Stimulated activated CD4-positive, alpha-beta T cell treated with anti-CD3 and anti-CD28 coated beads, Interleukin-4, amount 100 ng/mL, for 4 hours (primary cell): ENCODE data around the gene PAQR8.

Source experiments
- DNase-seq, 2 experiments: peaks; one replicate each; pipeline ENCODE4 v3.0.0-alpha.2; 2020

Gene PAQR8

DNA sequence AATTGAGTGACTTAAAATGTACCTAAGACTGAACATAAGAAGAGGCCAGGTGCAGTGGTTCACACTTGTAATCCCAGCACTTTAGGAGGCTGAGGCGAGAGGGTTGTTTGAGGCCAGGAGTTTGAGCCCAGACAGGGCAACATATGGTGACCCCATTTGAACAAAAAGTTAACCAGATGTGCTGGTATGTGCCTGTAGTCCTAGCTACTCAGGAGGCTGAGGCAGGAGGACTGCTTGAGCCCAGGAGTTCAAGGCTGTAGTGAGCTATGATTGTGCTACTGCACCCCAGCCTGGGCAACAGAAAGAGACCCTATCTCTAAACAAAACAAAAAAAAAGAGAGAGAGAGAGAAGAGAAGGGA, 10.1 kb upstream of the PAQR8 start:
- no peak for DNase-seq

DNA sequence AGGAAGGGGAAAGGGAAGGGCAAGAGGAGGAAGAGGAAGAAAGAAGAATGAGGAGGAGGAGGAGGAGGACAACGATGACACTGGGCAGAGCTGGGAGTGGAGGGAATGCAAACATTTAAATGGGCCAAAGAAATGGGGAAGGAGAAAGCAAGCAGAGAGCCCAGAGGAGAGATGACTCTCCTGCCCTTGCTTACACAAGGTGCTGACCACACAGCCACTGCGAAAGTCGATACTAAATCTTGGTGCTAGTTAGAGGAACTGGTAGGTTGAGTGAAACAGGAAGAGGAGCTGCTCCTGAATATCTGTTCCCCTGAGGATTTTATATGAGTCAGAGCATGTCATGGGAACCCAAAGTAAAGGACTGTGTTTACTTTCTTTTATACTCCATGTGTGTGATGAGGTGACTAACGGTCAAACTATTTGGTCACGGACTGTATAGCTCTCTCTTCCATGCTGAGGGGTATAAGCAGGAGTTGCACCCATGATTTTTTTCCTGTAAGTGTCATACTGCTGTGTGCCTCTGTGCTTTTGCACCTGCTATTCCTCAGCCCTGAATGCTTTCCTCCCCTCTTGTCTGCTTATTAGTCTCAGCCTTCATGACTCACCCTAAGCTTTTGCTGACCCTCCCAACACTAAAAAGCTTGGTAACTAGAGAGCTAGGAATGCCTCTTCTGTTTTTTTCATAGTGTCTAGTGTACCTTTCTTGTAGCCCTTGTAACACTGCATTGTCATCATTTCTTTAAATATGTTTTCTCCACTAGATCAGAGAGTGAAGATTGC, 9.5 kb upstream of the PAQR8 start:
- no peak for DNase-seq

DNA sequence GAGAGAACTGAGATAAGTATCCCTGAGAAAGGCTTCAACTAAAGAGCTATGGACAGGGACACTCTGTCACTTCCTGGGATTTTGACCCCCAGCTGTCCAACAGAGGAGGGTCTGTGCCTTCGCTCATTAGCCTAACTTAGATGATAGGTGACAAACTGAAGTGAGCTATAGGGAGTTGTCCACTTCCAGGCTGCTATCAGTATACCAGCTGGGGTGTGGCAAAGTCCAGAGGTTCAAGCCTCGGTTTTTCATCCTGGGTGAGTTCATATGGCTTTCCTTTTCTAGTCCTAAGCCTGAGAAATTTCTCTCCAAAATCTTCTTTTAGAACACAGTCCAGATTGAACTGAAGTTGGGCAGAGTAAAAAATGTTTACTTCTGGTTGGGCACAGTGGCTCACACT, 5.9 kb upstream of the PAQR8 start:
- DNase-seq, result no peak

DNA sequence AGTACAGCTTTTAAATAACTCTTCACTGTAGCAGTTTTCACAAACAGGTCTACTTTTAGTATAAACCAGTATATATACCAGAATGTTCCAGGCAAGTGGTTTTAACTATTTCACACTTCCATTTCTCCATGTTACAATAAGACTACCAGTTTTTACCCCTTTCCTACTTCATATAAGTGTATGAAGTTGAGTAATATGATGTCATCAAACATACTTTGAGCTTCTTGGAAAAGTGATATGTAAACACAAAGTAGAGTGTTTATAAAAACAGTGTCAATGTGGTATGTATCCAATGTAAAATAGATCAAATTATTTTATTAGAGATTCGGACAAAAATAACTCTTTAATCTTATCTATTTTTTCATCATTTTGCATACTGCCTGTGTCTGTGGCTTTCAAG, 2.5 kb upstream of the PAQR8 start:
- DNase-seq, result no peak

DNA sequence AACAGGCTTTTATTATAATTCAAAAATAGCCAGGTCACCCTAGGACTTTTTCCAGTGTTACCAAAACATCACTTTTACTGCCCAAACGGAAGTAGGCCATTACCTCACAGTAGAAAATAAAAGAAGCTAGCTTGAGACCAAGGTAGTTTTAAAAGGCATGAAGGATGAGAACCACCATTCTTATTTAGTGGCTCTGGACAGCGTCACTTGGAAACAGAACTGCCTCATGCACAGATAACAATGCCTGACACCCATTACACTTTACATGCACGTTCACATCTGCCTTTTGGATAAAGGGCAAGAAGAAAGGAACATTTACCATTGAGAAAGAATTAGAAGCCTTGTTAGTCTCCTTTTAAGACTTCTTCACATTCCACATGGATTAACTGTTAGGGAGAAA, 1.9 kb upstream of the PAQR8 start:
- no peak for DNase-seq

DNA sequence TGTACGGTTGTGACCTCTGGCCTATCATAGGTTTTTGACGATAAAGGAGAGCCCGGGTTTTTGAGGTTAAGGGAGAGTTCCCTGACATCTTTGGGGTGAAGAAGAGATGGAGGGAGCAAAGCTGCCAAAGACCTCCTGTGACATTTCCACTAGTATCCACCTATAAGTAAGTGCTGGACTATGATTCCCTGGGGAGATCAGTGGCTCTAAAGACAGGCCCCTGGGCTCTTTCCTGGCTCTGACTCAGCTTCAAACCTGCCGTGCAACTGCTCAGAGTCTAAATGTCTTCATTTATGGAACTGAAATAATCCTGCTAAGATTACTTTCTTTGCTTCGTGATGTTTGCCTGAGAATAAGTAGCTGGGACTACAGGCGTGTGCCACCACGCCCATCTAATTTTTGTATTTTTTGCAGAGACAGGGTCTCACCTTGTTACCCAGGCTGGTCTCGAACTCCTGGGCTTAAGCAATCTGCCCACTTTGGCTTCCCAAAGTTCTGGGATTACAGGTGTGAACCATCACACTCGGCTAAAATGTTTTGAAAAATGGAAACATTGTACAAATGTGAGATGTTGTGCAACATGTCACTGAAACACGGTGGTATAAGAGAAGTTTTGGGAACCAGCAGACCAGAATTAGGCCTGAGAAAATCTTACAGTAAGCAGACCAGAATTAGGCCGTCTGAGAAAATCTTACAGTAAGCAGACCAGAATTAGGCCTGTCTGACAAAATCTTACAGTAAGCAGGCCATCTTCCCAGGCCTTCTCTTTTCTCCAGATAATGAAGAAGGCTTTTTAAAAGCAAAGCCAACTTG, 1.1 kb upstream of the PAQR8 start:
- DNase-seq, result no peak

DNA sequence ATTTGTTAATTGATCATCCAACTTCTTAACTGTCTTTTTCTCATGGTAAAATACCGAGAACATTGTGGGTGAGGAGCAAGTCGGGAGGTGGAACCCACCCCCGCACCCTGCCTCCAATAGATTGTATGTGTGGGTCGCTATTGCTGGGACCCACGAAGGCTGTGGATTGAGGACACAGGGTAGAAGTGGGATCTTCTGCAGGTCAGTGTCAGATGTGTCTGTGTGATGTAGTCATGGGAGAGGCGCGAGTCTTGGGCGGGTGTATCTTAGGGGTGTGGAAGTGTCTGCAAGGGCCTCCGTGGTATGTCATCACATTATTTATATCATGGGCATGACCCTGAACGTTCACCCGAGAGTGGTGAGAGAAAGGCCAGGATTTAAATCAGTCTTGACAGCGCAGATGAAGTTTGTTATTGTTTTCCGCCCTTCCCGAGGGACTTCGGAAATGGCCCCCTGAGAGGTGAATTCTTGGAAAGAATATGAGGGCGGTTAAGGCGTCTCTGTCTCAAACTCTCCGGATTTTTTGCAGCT, 472 bp upstream of the PAQR8 start:
- peak in 1 of 2 experiments; percentile 14 for DNase-seq

DNA sequence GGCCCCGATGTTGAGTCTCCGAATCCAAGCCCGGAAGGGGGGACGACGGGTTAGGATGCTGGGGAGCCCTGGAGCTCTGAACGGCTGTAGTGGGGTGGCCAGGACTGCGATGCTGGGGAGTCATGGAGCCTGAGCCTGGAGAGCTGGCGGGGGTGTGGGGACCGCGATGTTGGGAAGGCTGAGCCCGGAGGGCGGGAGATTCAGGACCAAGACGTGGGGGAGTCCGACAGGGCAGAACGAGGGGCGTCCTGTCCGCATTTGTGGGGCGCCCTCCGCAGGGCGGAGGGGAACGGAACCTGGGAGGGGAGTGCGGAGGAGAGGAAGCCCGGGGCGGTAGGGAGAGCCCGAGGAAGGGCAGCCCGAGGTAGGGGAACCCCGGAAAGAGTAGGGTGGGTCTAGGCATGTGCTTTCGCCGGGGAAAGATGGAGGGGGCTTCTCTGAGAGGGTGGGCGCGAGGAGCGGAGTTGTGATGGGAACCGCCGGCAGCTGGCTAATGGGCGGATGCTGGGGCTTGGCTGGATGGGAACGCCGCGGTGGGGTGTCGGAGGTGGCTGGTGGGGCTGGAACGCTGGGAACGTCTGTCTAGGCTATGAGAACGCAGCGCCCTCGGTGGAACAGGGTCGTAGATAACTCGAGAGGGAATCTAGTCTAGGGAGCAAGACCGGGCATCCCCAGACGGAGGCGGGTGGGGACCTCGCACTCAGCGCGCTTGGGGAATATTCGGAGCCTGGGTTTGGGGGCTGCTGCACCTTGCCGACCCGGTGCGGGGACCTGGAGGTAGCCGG, 684 bp downstream of the PAQR8 start:
- DNase-seq, result peak; percentile 35 to 41

DNA sequence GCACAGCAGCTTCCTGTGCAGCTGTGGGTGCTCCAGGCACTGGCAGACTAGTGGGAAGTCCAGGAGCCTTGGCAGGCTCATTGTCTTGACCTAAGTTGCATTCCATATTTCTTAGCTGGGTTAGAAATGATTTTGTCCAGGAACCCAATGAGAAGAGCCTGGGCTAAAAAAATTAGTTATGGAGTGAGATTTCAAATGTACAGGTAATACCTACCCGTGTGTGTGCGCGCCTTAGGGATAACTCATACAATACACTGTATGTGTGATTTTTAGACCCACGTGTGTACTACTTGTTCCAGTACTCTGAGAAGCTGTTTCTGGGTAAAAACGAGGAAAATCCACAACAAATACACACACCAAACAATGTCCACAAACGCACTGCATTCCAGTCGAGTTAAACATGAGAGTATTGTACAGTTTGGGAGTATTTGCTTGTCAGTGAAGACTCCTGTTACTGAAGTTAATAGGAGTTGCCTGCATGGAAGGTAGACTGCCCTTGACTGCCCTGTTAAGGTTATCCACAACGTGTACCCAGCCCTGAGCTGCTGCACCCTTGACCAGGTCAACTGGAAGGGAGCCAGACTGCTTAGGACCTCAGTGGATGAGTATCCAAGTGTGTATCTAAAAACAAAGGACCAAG, 1.4 kb downstream of the PAQR8 start:
- DNase-seq, result no peak

DNA sequence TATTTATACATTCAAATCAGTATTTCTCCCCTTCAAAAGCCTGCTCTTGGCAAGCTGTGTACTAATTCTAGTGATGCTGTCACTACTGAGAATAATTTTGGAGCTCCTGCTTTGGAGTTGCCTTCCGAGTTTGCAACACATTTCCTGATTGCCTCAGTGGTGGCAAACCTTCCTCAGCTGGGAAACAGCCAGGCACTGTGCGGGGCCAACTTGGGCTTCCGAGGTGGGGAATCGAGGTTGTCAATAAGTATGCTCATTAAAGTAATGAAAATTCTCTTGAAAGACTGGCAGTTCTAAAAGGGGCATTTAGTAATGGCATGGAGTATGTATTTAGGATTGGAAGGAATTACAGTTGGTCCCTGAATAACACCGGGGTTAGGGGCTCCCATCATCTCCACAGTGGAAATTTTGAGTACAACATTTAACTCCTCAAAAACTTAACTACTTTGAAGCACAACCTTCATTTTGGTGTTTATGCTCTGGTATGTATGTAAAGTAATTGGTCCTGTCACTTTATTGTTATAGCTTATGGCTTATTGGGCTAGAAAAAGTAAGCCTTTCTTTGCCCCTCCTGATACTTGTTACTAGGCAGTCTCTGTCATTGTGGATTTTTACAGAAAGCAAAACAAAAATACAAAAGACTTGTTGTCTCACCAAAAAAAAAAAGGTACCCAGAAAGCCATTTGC, 2.7 kb downstream of the PAQR8 start:
- no peak for DNase-seq

DNA sequence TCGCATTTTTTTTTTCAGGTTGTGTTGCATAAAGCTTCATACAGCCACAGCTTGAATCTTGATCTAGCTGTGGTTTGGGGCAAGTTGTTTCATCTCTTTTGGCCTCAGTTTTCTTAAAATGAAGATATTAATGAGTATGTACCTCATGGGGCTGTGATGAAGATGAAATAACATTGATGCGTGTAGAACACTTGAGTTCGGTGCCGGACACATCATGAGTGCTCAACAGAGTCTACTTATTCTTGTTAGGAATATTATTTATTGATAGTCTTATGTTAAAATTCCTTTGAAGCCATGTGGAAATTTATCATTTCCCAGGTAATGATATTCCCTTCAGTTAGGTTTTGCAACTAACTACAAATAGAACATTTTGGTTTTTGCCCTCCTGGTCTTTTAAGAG, 3.4 kb downstream of the PAQR8 start:
- DNase-seq, result no peak

DNA sequence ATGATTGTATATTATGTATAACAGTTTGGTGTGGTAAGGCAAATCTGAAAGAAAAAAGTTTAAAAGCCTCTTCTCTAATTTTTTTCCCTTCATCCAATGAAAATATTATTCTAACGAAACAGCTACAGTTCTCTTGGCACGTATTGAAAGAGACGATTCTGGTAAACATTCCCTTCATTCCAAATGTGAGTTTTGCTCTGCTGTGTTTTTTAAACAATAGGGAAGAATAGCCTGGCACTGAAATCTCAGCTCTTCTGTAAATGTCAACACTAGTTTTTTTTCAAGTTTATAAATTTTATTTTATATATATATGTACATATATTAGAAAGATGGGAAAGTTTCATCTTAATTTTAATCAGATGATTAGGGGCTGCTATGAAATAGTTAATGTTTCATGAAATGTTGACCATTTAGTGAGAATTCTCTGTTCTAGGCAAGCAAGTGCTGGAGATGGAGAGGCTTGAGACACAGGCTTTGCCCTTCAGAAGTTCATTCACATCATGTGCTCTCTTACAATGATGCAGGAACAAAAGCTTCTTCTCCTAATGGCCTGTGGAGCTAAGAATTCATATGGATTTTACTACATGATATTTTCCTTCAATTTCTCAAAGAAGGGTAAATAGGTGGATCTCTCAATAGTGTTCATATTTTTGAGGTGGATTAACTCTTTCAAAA, 4.1 kb downstream of the PAQR8 start:
- DNase-seq, result no peak

DNA sequence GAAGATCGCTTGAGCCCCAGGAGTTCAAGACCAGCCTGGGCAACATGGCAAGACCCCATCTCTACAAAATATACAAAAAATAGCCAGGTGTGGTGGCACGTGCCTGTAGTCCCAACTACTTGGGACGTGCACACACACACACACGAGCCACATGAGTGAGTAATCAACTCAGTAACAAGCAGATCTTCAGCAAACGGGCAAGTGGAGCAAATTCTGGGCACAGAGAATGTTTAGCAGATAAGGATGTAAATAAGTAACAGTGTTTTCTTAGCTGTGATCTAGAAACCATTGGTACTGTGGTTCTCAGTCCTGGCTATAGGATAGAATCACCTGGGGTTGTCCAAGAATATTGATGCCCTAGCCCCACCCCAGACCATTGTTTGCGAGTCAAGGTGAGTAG, 6.1 kb downstream of the PAQR8 start:
- DNase-seq, result no peak

DNA sequence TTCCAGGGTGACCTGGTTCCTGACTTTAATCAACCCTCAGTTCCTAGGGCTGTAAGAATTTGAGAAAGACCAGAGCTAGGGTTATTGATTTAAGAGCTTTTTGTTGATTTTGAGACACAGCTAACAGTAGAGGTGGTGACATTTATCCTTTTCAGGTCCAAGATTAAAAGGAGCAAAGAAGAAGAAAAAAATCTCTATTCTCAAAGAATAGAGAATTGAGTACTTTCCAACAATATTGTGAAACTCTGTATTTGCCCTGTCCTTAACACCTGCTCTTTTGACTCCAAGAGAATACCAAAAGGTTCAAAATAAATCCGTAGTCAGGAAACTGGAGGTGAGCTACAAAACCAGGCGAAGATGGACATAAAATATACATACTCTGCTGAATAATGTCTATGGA, 7.3 kb downstream of the PAQR8 start:
- DNase-seq, result no peak

DNA sequence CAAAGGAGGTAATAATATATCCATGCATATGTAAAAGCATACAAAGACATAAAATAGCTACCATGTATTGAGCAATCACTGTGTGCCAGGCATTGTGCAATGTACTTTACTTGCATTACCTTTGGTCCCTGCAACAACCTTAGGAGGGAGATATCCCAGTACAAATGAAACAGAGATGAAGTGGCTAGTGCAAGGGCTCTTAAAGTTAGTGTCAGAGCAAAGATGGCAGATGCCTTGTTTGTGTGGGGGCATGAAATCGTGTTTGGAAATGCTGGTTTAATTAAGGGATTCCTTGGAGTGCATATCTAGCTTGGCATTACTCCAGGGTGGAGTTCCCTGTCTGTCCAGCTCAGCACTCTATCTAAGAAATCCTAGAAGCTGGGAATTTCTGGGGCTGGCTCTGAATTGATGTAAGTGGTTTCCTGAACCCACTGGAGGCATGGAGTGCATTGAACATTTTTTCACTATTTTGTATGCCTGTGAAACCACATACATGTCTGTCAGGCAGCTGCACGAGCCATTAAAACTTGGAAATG, 9.8 kb downstream of the PAQR8 start:
- DNase-seq, result no peak

DNA sequence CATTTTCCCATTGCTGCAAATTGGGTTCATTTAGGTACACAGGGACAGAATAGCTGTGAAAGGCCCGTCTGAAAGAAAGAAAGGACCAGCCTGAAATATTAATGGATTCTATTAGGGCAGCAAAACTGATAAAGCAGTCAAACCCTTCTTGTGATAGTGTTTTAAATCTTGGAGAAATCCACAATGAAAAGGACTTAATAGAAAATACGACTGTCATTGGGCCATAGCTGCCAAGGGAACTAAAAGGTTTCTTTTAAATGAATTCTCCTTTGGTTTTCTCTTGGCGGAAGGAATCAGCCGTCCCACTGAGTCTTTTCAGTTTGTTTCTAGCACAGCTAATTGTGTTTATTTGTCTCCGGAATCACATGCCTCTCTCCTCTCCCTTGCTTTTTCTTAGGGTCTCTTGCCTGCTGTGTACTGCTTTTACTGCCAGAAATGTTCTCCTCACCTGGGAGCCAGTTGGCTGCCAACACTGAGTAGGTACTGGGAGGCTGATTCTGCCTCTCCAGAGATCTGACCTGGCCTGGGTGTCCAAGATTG, 11.3 kb downstream of the PAQR8 start:
- no peak for DNase-seq

DNA sequence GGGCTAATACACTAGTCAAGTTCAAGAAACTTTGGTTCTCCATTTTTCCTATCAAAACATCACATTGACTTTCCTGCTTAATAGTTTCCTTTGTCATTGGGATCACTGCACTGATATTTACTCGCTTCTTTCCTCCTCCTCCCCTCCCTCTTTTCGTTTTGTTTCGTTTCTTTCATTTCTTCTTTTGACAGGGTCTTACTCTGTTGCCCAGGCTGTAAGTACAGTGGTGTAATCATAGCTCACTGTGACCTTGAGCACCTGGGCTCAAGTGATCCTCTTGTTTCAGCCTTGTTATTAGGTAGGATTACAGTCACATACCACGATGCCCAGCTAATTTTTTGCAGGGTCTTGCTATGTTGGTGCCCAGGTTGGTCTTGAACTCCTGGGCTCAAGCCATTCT, 12.3 kb downstream of the PAQR8 start:
- DNase-seq, result no peak

DNA sequence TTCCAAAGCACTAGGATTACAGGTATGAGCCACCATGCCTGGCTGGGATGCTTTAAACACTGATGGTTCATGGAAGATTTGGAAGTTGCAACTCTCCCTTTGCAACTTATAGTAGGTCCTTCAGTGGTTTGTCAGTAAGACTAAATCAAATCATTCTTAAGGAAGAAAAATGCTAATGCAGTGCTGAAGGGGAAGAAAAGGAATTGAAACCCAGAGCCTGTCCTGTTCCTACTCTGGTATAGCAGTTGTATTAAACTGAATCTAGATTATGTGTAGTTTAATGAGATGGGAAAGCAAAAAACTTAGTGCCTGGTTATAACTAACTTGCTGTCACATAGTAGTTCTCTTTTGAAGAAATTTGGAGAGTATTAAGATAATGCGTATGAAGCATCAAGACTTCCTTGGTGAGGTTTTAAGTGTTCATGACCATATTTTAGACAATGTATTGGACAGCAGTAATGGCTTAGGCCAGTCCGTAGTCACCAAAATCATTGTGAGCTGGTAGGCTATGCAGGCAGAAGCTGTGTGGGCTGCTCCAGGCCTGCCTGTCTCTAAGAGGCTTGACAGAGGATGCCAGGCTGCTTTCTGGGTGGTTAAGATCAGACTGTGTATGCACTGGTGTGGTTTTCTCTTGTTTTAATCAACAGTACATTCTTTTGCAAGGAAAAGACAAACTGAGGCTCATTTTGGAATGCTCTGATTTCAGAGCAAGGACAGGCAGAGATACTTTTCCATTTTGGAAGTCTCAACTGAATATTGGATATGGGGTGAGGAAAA, 14.0 kb downstream of the PAQR8 start:
- DNase-seq, result no peak

DNA sequence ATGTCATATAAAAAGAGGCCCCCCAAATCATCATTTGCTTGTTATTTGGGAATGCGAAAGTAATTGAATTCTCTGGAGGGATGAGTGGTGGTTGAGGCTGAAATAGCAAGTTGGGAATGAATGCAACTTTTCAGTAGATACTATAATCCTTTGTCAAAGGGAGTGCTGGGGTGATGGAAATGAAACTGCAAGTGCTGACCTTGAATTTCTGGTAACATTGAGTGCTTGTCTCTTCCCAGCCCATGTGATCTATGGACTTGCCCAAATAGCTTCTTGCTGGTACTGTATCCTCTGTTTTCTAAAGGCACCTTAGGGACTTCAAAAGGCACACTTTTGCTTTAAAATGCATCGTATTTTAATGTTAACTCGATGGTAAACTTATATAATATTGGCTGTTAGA, 14.8 kb downstream of the PAQR8 start:
- DNase-seq, result no peak

DNA sequence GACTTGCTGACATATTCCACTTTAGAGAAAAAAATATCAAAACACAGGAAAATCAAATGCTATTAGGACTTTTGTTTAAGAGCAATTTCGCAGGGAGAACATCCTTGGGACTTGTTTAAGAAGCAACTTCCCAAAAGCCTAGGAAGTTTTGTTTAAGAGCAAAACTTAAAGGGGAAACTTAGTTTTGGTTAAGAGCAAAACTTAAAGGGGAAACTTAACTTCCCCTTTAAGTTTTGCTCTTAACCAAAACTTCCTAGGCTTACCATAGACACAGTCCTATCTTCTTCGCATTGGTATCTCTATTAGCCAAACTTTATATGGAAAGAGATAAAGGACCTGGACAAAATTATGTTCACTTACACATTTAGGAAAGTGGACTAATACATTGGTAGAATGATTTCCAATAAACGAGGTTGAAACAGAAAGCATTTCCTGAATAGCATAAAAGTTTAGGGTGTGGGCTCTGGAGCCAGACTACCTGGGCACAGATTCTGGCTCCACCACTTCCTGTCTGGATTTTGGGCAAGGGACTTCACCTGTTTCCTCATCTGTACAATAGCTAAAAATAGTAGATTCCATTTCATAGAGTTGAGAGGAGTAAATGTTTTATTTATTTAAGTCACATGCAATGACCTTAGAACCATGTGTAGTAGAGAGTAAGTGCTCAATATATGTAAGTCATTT, 15.7 kb downstream of the PAQR8 start:
- DNase-seq, result no peak
